Muscle of leg (tissue), 11 donors: ENCODE measurements around the gene KCNC2. TPM values are rescaled to one million over a fixed set of nuclear protein-coding genes. Genes with fewer than 3 reads are reported as not detected.
A peak's percentile ranks its signal among the peaks of the same experiment; 100 is the strongest.

ENCODE experiments used
- DNase-seq: peaks from one replicate; pipeline ENCODE4 v3.0.0; 2013
- H3K27ac ChIP-seq: one replicate; pipeline ENCODE4 v1.5.1; 2013; ENCODE audit warnings: mild to moderate bottlenecking, low read length, control low read depth
- H3K27me3 ChIP-seq: one replicate; pipeline ENCODE4 v1.6.1; 2013; ENCODE audit warnings: low read length; ENCODE audit not compliant: control insufficient read depth, insufficient read depth
- H3K36me3 ChIP-seq: one replicate; pipeline ENCODE4 v1.6.1; 2013; ENCODE audit warnings: low read length; ENCODE audit not compliant: control insufficient read depth, insufficient read depth
- H3K4me1 ChIP-seq: one replicate; pipeline ENCODE4 v1.6.1; 2013; ENCODE audit warnings: low read length; ENCODE audit not compliant: control insufficient read depth, insufficient read depth
- H3K4me3 ChIP-seq: one replicate; pipeline ENCODE4 v1.5.1; 2013; ENCODE audit warnings: low read length, control low read depth
- H3K9me3 ChIP-seq: replicated peaks from 2 replicates; pipeline ENCODE4 v1.6.1; 2013; ENCODE audit warnings: low read depth, low read length; ENCODE audit not compliant: control insufficient read depth
- WGBS: methylation state at CpG from one replicate; pipeline ENCODE4 v1.1.5; 2013; ENCODE audit warnings: missing lambda C conversion rate; ENCODE audit not compliant: insufficient coverage; 5-methylcytosine and 5-hydroxymethylcytosine counted together
- polyA plus RNA-seq, 8 donors: library from polyadenylated mRNA; unstranded; fragments of 120-200 nt; gene quantifications; one replicate each; pipeline versions ENCODE4 v1.2.1 to v1.2.3, GENCODE V29; 2013; ENCODE audit warnings: inconsistent platforms in 1 of 8, low replicate concordance in 1 of 8; ENCODE audit not compliant: insufficient read length in 8 of 8, insufficient read depth in 1 of 8
- total RNA-seq: library from RNA; stranded (reverse); fragments of 120-200 nt; gene quantifications from one replicate; pipeline ENCODE4 v1.2.4, GENCODE V29; 2013

The KCNC2 gene
- total and polyA plus RNA-seq, 9 donors: 0.21 to 0.91 (median 0.36) TPM

- no peak for DNase-seq
- H3K27me3 ChIP-seq: no peaks in the 10 kb centered on the region
- WGBS: 67% methylated on average over 1 of the region's 2 CpGs
These were observed 88.5 kb downstream of the KCNC2 start for GRCh38 chr12:75121036-75121705.

GRCh38 chr12:75120311-75120711 is 89.3 kb downstream of the KCNC2 start:
- no CpG with 5 or more reads among the region's 1 CpG for WGBS
- H3K4me3 ChIP-seq: no peak overlapping the region
- DNase-seq: peak; percentile 56
- no peaks in the 10 kb centered on the region for H3K9me3 ChIP-seq
- H3K27me3 ChIP-seq: no peaks in the 10 kb centered on the region
- no peak overlapping the region for H3K27ac ChIP-seq
- no peaks in the 10 kb centered on the region for H3K36me3 ChIP-seq
- H3K4me1 ChIP-seq: no peaks in the 10 kb centered on the region

More at GRCh38 chr12:75121036-75121705, 88.5 kb downstream of the KCNC2 start:
- Histone ChIP-seq H3K9me3 (no peaks in the 10 kb centered on the region), H3K4me1 (no peaks in the 10 kb centered on the region), H3K27ac (no peak overlapping the region), H3K4me3 (no peak overlapping the region), H3K36me3 (no peaks in the 10 kb centered on the region)

GRCh38 chr12:75116646-75117198 is 92.9 kb downstream of the KCNC2 start:
- H3K4me3 ChIP-seq: no peak overlapping the region
- H3K27me3 ChIP-seq: no peaks in the 10 kb centered on the region
- 61% methylated on average over 4 of the region's 5 CpGs for whole genome bisulfite sequencing
- no peaks in the 10 kb centered on the region for H3K4me1 ChIP-seq
- H3K36me3 ChIP-seq: no peaks in the 10 kb centered on the region
- no peak for DNase-seq
- H3K27ac ChIP-seq: no peak overlapping the region
- H3K9me3 ChIP-seq: no peaks in the 10 kb centered on the region

- no peaks in the 10 kb centered on the region for H3K27me3 ChIP-seq
- H3K4me3 ChIP-seq: no peak overlapping the region
- WGBS: no CpG with 5 or more reads among the region's 2 CpGs
- H3K9me3 ChIP-seq: no peaks in the 10 kb centered on the region
- no peaks in the 10 kb centered on the region for H3K36me3 ChIP-seq
- no peak overlapping the region for H3K27ac ChIP-seq
- no peak for DNase-seq
- H3K4me1 ChIP-seq: no peaks in the 10 kb centered on the region
These were observed 93.9 kb downstream of the KCNC2 start for GRCh38 chr12:75115748-75116147.

- Histone ChIP-seq H3K9me3 (no peaks in the 10 kb centered on the region), H3K4me3 (no peak overlapping the region), H3K4me1 (no peaks in the 10 kb centered on the region), H3K27ac (no peak overlapping the region), H3K27me3 (no peaks in the 10 kb centered on the region), H3K36me3 (no peaks in the 10 kb centered on the region)
- WGBS: 89% methylated on average over 5 of the region's 6 CpGs
- no peak for DNase-seq
These were observed 105.8 kb downstream of the KCNC2 start for GRCh38 chr12:75103822-75104221.

- H3K4me1 ChIP-seq: no peaks in the 10 kb centered on the region
- H3K36me3 ChIP-seq: no peaks in the 10 kb centered on the region
- no peaks in the 10 kb centered on the region for H3K9me3 ChIP-seq
- no peak overlapping the region for H3K27ac ChIP-seq
- DNase-seq: no peak
- 95% methylated on average over 3 of the region's 3 CpGs for WGBS
- no peaks in the 10 kb centered on the region for H3K27me3 ChIP-seq
- H3K4me3 ChIP-seq: no peak overlapping the region
These were observed 107.9 kb downstream of the KCNC2 start for GRCh38 chr12:75101781-75102180.

GRCh38 chr12:75099210-75099609 is 110.4 kb downstream of the KCNC2 start:
- H3K36me3 ChIP-seq: no peaks in the 10 kb centered on the region
- no peak overlapping the region for H3K4me3 ChIP-seq
- H3K4me1 ChIP-seq: no peaks in the 10 kb centered on the region
- H3K27ac ChIP-seq: no peak overlapping the region
- no peaks in the 10 kb centered on the region for H3K9me3 ChIP-seq
- no peak for DNase-seq
- no peaks in the 10 kb centered on the region for H3K27me3 ChIP-seq

GRCh38 chr12:75097003-75097402 is 112.6 kb downstream of the KCNC2 start:
- Histone ChIP-seq H3K27me3 (no peaks in the 10 kb centered on the region), H3K4me1 (no peaks in the 10 kb centered on the region), H3K27ac (no peak overlapping the region), H3K36me3 (no peaks in the 10 kb centered on the region), H3K4me3 (no peak overlapping the region), H3K9me3 (no peaks in the 10 kb centered on the region)
- no peak for DNase-seq

- H3K36me3 ChIP-seq: no peaks in the 10 kb centered on the region
- no CpG with 5 or more reads among the region's 1 CpG for WGBS
- H3K4me1 ChIP-seq: no peaks in the 10 kb centered on the region
- H3K9me3 ChIP-seq: no peaks in the 10 kb centered on the region
- DNase-seq: no peak
- no peak overlapping the region for H3K27ac ChIP-seq
- no peak overlapping the region for H3K4me3 ChIP-seq
- H3K27me3 ChIP-seq: no peaks in the 10 kb centered on the region
These were observed 122.0 kb downstream of the KCNC2 start for GRCh38 chr12:75087654-75088053.

GRCh38 chr12:75086091-75087038 is 123.3 kb downstream of the KCNC2 start:
- no peak overlapping the region for H3K27ac ChIP-seq
- no peaks in the 10 kb centered on the region for H3K4me1 ChIP-seq
- H3K9me3 ChIP-seq: no peaks in the 10 kb centered on the region
- no peaks in the 10 kb centered on the region for H3K36me3 ChIP-seq
- WGBS: no CpG with 5 or more reads among the region's 2 CpGs
- no peaks in the 10 kb centered on the region for H3K27me3 ChIP-seq
- no peak overlapping the region for H3K4me3 ChIP-seq
- DNase-seq: no peak
